ENCODE measurements around the gene CYP2C18.
"Not testable (repeated sequence)": the region's sequence is repeated elsewhere in the genome, so short reads cannot be mapped to it uniquely, and the experiment has no call there.

DNA sequence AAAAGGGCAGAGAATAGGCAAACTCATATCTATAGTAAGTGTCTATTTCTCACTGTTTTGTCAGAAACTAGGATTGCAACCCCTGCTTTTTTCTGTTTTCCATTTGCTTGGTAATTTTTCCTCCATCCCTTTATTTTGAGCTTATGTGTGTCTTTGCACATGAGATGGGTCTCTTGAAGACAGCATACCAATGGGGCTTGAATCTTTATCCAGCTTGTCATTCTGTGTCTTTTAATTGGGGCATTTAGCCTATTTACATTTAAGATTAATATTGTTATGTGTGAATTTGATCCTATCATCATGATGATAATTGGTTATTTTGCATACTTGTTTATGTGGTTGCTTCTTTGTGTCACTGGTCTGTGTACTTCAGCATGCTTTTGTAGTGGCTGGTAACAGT lies 28.3 kb upstream of the CYP2C18 start:
- TF ChIP-seq ZNF121 (CRISPR knock-in tag; IDR thresholded peaks at IDR 0.05); SIN3A (IDR thresholded peaks at IDR 0.05; ENCODE audit: borderline replicate concordance, low read depth, low read length): not testable (repeated sequence)
